AG10803 (cell line): Measurements from ENCODE around the gene MSI2.

Experiments
- DNase-seq: peaks from one replicate; pipeline ENCODE4 v3.0.0; 2010; ENCODE audit warnings: low read depth
- H3K4me3 ChIP-seq: 2 replicates; pipeline ENCODE4 v1.5.1; 2011; ENCODE audit warnings: mild to moderate bottlenecking, low read length, control low read depth
- CTCF ChIP-seq: conservative IDR thresholded peaks from 2 replicates; pipeline ENCODE4 v1.5.1; 2011; ENCODE audit warnings: mild to moderate bottlenecking, low read length, control low read depth, inconsistent platforms

The MSI2 gene

GRCh38 chr17:57657211-57657610, 400.9 kb downstream of the MSI2 start:
- TF ChIP-seq CTCF = no peak
- no peak for DNase-seq

GRCh38 chr17:57662041-57662440, 405.7 kb downstream of the MSI2 start:
- H3K4me3 ChIP-seq = no peak overlapping the region
- DNase-seq = no peak
- TF ChIP-seq CTCF = no peak

More at GRCh38 chr17:57657211-57657610, 400.9 kb downstream of the MSI2 start:
- no peak overlapping the region for H3K4me3 ChIP-seq

DNA sequence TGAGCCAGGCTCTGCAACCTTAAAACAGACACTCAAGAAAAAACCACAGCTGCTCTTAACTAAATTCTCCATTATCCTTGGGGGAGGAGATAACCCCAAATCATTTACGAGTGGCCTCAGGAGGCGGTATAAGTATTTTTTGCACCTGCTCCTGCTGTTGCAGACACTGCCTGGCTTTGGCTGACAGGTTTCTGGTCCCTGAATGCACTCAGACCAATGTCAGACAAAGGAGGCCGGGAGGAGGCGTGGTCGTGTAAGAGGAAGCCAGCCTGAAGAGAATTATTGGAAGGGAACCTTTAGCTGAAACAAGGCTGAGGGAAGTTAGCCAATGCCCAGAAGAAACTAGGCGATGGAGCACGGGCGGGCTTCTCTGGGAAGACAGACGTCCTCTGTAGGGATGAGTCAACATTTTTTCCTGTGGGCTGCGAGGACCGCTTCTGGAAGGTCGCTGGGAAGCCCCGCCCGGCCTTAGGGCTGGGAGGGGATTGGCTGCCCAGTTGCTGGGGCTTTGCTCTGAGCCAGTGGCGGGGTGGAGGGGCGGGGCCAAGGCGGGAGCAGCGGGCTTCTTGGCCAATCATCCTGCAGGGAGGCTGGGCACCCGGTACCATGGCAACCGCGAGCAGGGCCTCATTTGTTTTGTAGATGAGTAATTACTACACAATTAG, 406.5 kb downstream of the MSI2 start:
- DNase-seq = peak; percentile 99
- TF ChIP-seq CTCF = 0 out of 2 replicates have a peak, but pooled peaks have one; percentile 15
- peak overlapping the region; percentile 25 for H3K4me3 ChIP-seq

- no peak for TF ChIP-seq CTCF
- 0 out of 2 replicates have a peak overlapping the region, but pooled peaks have one; percentile 16 for H3K4me3 ChIP-seq
- DNase-seq = no peak
Observed at GRCh38 chr17:57663326-57664070, 407.2 kb downstream of the MSI2 start.

DNA sequence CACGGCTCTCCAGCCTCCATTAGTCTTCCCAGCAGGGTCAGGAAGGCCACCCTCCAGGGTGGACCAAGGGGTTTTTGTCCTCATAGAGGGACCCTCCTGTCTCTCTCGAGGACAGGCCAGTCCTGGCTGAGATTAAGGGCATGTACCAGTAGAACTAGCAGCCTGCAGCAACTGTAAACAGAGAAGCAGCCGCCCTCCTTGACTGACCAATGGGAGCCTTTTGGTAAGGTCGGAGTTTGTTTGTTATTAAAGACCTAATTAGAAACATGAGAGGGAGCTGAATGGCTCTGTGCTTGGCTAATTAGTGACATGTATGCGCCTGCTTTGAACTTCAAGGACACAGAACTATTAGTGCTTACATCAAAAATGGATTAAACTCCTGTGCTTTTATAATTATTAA, 408.8 kb downstream of the MSI2 start:
- no peak overlapping the region for H3K4me3 ChIP-seq
- no peak for TF ChIP-seq CTCF
- DNase-seq = no peak

- no peak for TF ChIP-seq CTCF
- H3K4me3 ChIP-seq = no peak overlapping the region
- no peak for DNase-seq
Observed at GRCh38 chr17:57665696-57666095, 409.4 kb downstream of the MSI2 start.

- H3K4me3 ChIP-seq = no peak overlapping the region
- DNase-seq = no peak
- TF ChIP-seq CTCF = no peak
Observed at GRCh38 chr17:57666201-57666870, 410.0 kb downstream of the MSI2 start.
